ENCODE data around the gene STK38L.

The STK38L gene

DNA sequence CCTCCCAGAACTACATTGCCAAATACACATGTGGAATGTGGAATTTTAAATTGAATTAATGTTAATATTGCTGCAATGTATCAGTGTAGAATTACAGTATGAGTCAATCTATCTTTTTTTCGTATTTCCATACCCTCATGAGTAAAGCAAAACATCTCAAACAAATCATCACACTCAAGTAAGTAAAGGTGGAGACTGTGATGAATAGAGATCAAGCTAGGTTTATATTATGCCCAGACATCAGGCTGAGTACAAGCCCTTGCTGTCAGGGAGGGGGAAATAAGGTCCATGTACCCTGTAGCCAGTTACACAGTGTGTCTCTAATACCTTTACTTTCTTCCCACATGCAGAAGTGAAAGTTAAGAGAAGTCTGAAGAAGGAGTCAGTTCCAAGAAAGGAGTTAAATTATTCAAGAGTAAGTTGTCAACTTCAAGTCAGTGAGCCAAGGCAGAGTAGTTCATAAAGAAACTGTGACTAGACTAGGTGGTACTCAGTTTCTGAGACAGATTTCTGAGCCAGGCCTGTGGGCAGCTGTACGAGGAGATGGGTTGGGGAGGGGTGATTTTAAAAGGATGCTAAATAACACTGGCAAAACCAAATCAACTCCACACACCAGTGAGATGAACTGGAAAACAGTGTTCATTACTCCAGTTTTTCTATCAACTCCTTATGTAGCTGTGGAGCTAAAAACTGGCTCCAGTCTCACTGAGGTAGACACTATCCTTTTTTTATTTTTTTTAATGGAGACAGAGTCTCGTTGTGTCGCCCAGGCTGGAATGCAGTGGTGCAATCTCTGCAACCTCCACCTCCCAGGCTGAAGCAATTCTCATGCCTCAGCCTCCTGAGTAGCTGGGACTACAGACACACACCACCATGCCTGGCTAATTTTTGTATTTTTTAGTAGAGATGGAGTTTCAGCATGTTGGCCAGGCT lies 23.8 kb upstream of the STK38L start:
- Histone ChIP-seq H3K9ac (ENCODE audit: low read length) (no peak overlapping the region), H3K4ac (ENCODE audit: low read depth, low read length) (no peak overlapping the region), H3K56ac (ENCODE audit: low read length) (no peak overlapping the region), H2BK5ac (ENCODE audit: low read length) (no peak overlapping the region), H2BK120ac (ENCODE audit: low read depth, low read length) (no peak overlapping the region), H2AK5ac (ENCODE audit: low read length) (no peak overlapping the region), H3K79me1 (ENCODE audit: low read length) (no peaks in the 10 kb centered on the region), H2BK15ac (replicated peaks; ENCODE audit: low read depth) (no peak overlapping the region), H3K27ac (ENCODE audit: low read depth, low read length) (no peak overlapping the region), H3K4me3 (ENCODE audit: low read length) (no peak overlapping the region), H3K4me2 (ENCODE audit: low read length) (no peak overlapping the region), H3K79me2 (ENCODE audit: control insufficient read depth, insufficient read depth, low read length) (no peaks in the 10 kb centered on the region), H3K23ac (ENCODE audit: low read length) (no peak overlapping the region), H3K4me1 (ENCODE audit: control insufficient read depth, low read depth, low read length) (no peaks in the 10 kb centered on the region), H3K27me3 (ENCODE audit: insufficient read depth, low read length, poor library complexity) (no peaks in the 10 kb centered on the region), H4K8ac (ENCODE audit: low read depth, low read length) (no peak overlapping the region), H4K5ac (ENCODE audit: low read length) (no peak overlapping the region), H3K36me3 (ENCODE audit: control insufficient read depth, insufficient read depth, low read length) (no peaks in the 10 kb centered on the region), H3K18ac (ENCODE audit: low read length) (no peak overlapping the region)
- no CpG with 5 or more reads among the region's 4 CpGs for WGBS (ENCODE audit: extremely low coverage, insufficient coverage, low lambda C conversion rate)
- no peak for DNase-seq

DNA sequence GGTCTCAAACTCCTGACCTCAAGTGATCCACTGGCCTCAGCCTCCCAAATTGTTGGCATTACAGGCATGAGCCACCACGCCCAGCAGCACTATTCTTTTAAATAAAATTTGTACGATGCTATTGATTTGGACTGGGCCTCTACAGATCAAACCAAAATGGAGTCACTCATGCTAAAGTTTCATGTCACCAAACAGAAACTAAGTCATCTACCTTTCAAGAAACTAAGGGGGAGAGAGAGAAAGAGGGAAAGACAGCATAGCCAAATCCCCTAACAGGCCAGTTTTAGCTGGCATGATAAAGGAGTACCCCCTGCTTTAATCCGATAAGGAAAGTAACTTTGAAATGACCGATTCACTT lies 23.1 kb upstream of the STK38L start:
- H4K5ac ChIP-seq (ENCODE audit: low read length), result no peak overlapping the region
- H3K4me1 ChIP-seq (ENCODE audit: control insufficient read depth, low read depth, low read length), result no peaks in the 10 kb centered on the region
- no peak overlapping the region for H2AK5ac ChIP-seq (ENCODE audit: low read length)
- no peak overlapping the region for H3K4ac ChIP-seq (ENCODE audit: low read depth, low read length)
- H3K36me3 ChIP-seq (ENCODE audit: control insufficient read depth, insufficient read depth, low read length), result no peaks in the 10 kb centered on the region
- H3K23ac ChIP-seq (ENCODE audit: low read length), result no peak overlapping the region
- WGBS (ENCODE audit: extremely low coverage, insufficient coverage, low lambda C conversion rate), result no CpG with 5 or more reads among the region's 4 CpGs
- no peak overlapping the region for H3K4me3 ChIP-seq (ENCODE audit: low read length)
- no peak overlapping the region for H3K56ac ChIP-seq (ENCODE audit: low read length)
- no peak overlapping the region for H3K9ac ChIP-seq (ENCODE audit: low read length)
- H3K27me3 ChIP-seq (ENCODE audit: insufficient read depth, low read length, poor library complexity), result no peaks in the 10 kb centered on the region
- no peak overlapping the region for H2BK120ac ChIP-seq (ENCODE audit: low read depth, low read length)
- no peak overlapping the region for H3K18ac ChIP-seq (ENCODE audit: low read length)
- DNase-seq, result no peak
- H2BK15ac ChIP-seq (replicated peaks; ENCODE audit: low read depth), result no peak overlapping the region
- no peak overlapping the region for H3K27ac ChIP-seq (ENCODE audit: low read depth, low read length)
- H4K8ac ChIP-seq (ENCODE audit: low read depth, low read length), result no peak overlapping the region
- no peak overlapping the region for H3K4me2 ChIP-seq (ENCODE audit: low read length)
- H3K79me1 ChIP-seq (ENCODE audit: low read length), result no peaks in the 10 kb centered on the region
- no peak overlapping the region for H2BK5ac ChIP-seq (ENCODE audit: low read length)
- no peaks in the 10 kb centered on the region for H3K79me2 ChIP-seq (ENCODE audit: control insufficient read depth, insufficient read depth, low read length)

DNA sequence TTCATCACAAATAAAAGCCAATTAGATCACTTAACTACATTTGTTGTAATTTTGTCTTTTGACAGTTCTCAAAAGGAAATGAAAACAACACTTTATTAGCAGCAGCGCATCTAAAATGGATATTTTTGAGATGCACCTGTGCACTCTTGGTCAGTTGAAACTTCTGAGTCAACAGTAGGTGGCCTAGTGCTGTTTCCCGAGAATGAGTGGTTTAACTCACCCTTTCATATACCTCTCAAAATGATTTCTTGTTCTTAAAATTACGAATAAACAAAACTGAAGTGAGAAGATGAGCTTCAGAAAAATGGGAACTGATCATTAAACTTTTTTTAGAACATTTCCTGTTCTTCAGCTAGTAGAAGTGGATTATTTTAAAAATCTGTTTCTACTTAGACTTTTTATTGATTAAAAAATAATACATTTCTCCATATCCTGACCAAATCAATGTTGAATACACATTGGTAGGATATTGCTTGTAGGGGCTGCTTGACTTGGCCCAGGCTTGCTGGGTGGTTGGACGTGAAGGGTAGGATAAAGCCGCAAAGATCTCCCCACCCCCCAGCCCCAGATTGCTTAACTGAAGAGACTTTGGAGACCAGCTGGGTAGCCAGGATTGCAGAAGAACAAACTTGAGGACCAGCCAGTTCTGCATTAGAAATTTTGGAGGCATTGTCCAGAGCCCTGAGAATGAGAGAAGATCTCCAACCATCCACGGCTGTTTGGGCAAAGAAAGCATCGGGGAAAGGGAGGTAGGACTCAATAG lies 22.3 kb upstream of the STK38L start:
- DNase-seq, result no peak
- no peak overlapping the region for H2BK15ac ChIP-seq (replicated peaks; ENCODE audit: low read depth)
- H2BK5ac ChIP-seq (ENCODE audit: low read length), result no peak overlapping the region
- no peak overlapping the region for H3K9ac ChIP-seq (ENCODE audit: low read length)
- no peaks in the 10 kb centered on the region for H3K27me3 ChIP-seq (ENCODE audit: insufficient read depth, low read length, poor library complexity)
- no peaks in the 10 kb centered on the region for H3K79me1 ChIP-seq (ENCODE audit: low read length)
- no peak overlapping the region for H2AK5ac ChIP-seq (ENCODE audit: low read length)
- H3K36me3 ChIP-seq (ENCODE audit: control insufficient read depth, insufficient read depth, low read length), result no peaks in the 10 kb centered on the region
- H4K5ac ChIP-seq (ENCODE audit: low read length), result no peak overlapping the region
- no peak overlapping the region for H4K8ac ChIP-seq (ENCODE audit: low read depth, low read length)
- H3K18ac ChIP-seq (ENCODE audit: low read length), result no peak overlapping the region
- H3K4me1 ChIP-seq (ENCODE audit: control insufficient read depth, low read depth, low read length), result no peaks in the 10 kb centered on the region
- H3K56ac ChIP-seq (ENCODE audit: low read length), result no peak overlapping the region
- no peak overlapping the region for H3K23ac ChIP-seq (ENCODE audit: low read length)
- no peak overlapping the region for H3K27ac ChIP-seq (ENCODE audit: low read depth, low read length)
- no peak overlapping the region for H3K4ac ChIP-seq (ENCODE audit: low read depth, low read length)
- H3K79me2 ChIP-seq (ENCODE audit: control insufficient read depth, insufficient read depth, low read length), result no peaks in the 10 kb centered on the region
- H3K4me3 ChIP-seq (ENCODE audit: low read length), result no peak overlapping the region
- no peak overlapping the region for H3K4me2 ChIP-seq (ENCODE audit: low read length)
- WGBS (ENCODE audit: extremely low coverage, insufficient coverage, low lambda C conversion rate), result no CpG with 5 or more reads among the region's 7 CpGs
- H2BK120ac ChIP-seq (ENCODE audit: low read depth, low read length), result no peak overlapping the region

DNA sequence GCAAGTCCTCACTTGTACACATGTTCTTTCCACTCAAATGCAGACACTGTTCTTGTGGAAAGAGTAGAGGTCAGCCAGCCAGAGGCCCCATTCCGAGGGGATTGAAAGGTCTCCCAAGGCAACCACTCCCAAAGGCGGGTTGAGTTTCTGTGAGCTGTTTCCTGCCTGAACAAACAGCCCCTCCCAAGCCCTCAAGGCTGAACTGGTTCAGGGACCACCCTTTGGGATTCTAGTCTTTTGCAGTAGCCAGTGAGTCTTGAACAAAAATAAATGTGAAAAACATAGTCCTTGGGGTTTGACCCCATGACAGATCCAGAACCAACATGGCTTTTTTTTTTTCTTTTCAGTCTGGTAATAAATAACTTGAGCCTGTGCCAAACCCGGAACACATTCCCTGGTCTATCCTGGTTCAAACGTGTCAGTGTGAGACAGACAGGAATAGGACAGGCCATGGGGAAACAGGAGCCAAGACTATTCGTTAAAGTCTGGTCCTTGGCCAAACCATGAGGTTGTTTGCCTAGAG lies 17.6 kb upstream of the STK38L start:
- Histone ChIP-seq H3K4me1 (ENCODE audit: control insufficient read depth, low read depth, low read length) (no peaks in the 10 kb centered on the region), H3K9ac (ENCODE audit: low read length) (no peak overlapping the region), H3K27me3 (ENCODE audit: insufficient read depth, low read length, poor library complexity) (no peaks in the 10 kb centered on the region), H3K4me2 (ENCODE audit: low read length) (no peak overlapping the region), H4K8ac (ENCODE audit: low read depth, low read length) (no peak overlapping the region), H3K36me3 (ENCODE audit: control insufficient read depth, insufficient read depth, low read length) (no peaks in the 10 kb centered on the region), H3K23ac (ENCODE audit: low read length) (no peak overlapping the region), H4K5ac (ENCODE audit: low read length) (no peak overlapping the region), H3K4me3 (ENCODE audit: low read length) (no peak overlapping the region), H2BK120ac (ENCODE audit: low read depth, low read length) (no peak overlapping the region), H3K79me1 (ENCODE audit: low read length) (no peaks in the 10 kb centered on the region), H2BK5ac (ENCODE audit: low read length) (no peak overlapping the region), H3K79me2 (ENCODE audit: control insufficient read depth, insufficient read depth, low read length) (no peaks in the 10 kb centered on the region), H3K27ac (ENCODE audit: low read depth, low read length) (no peak overlapping the region), H3K4ac (ENCODE audit: low read depth, low read length) (no peak overlapping the region), H2AK5ac (ENCODE audit: low read length) (no peak overlapping the region), H3K18ac (ENCODE audit: low read length) (no peak overlapping the region), H2BK15ac (replicated peaks; ENCODE audit: low read depth) (no peak overlapping the region), H3K56ac (ENCODE audit: low read length) (no peak overlapping the region)
- DNase-seq, result no peak
- WGBS (ENCODE audit: extremely low coverage, insufficient coverage, low lambda C conversion rate), result no CpG with 5 or more reads among the region's 5 CpGs

DNA sequence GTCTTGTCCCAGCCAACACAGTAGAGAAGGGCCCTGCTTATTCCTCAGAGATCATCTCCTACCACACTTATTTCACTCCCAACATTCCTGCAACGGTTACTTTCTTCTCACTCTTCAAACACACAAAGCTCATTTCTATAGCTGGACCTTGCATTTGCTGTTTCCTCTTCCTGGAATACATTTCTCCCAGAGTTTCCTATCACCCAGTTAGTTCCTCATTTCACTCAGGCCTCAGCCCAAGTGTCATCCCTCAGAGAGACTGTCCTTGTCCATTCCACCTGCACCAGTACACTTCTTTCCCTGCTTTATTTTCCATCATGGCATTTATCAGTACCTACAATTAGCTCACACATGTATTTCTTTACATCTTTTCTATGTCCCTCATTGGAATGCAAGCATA lies 14.7 kb upstream of the STK38L start:
- no peak overlapping the region for H2BK120ac ChIP-seq (ENCODE audit: low read depth, low read length)

More for the DNA sequence above, 14.7 kb upstream of the STK38L start:
- H3K9ac ChIP-seq (ENCODE audit: low read length), result no peak overlapping the region
- H3K23ac ChIP-seq (ENCODE audit: low read length), result no peak overlapping the region
- H3K4ac ChIP-seq (ENCODE audit: low read depth, low read length), result no peak overlapping the region
- H3K36me3 ChIP-seq (ENCODE audit: control insufficient read depth, insufficient read depth, low read length), result no peaks in the 10 kb centered on the region
- no peaks in the 10 kb centered on the region for H3K79me1 ChIP-seq (ENCODE audit: low read length)
- H3K27ac ChIP-seq (ENCODE audit: low read depth, low read length), result no peak overlapping the region
- no peak overlapping the region for H3K56ac ChIP-seq (ENCODE audit: low read length)
- H3K18ac ChIP-seq (ENCODE audit: low read length), result no peak overlapping the region
- no peaks in the 10 kb centered on the region for H3K27me3 ChIP-seq (ENCODE audit: insufficient read depth, low read length, poor library complexity)
- no CpG with 5 or more reads among the region's 1 CpG for WGBS (ENCODE audit: extremely low coverage, insufficient coverage, low lambda C conversion rate)
- H3K4me3 ChIP-seq (ENCODE audit: low read length), result no peak overlapping the region
- no peak overlapping the region for H4K8ac ChIP-seq (ENCODE audit: low read depth, low read length)
- H3K4me1 ChIP-seq (ENCODE audit: control insufficient read depth, low read depth, low read length), result no peaks in the 10 kb centered on the region
- H4K5ac ChIP-seq (ENCODE audit: low read length), result no peak overlapping the region
- H3K79me2 ChIP-seq (ENCODE audit: control insufficient read depth, insufficient read depth, low read length), result no peaks in the 10 kb centered on the region
- no peak for DNase-seq
- H2AK5ac ChIP-seq (ENCODE audit: low read length), result no peak overlapping the region
- H3K4me2 ChIP-seq (ENCODE audit: low read length), result no peak overlapping the region
- no peak overlapping the region for H2BK15ac ChIP-seq (replicated peaks; ENCODE audit: low read depth)
- no peak overlapping the region for H2BK5ac ChIP-seq (ENCODE audit: low read length)
